Thyroid gland (tissue), 4 donors: Measurements from ENCODE around the gene NAT9.

ENCODE experiments used
- POLR2A ChIP-seq, 2 donors: fragments of 450-650 bp; IDR thresholded peaks; one replicate each; pipeline ENCODE4 v1.6.1; 2017; ENCODE audit warnings: antibody characterized with exemption in 2 of 2, mild to moderate bottlenecking in 2 of 2, moderate library complexity in 1 of 2
- TF ChIP-seq, protein P1 (sequence below), 6 experiments: fragments of 200-600 bp in 3 of 6; fragments of 450-650 bp in 3 of 6; sonication (generic) in 3 of 6; IDR thresholded peaks; one replicate each; pipeline ENCODE4 v1.5.1; 2016 to 2019; ENCODE audit warnings: antibody characterized with exemption in 6 of 6, mild to moderate bottlenecking in 2 of 6, inconsistent platforms in 1 of 6, moderate library complexity in 1 of 6

DNA sequence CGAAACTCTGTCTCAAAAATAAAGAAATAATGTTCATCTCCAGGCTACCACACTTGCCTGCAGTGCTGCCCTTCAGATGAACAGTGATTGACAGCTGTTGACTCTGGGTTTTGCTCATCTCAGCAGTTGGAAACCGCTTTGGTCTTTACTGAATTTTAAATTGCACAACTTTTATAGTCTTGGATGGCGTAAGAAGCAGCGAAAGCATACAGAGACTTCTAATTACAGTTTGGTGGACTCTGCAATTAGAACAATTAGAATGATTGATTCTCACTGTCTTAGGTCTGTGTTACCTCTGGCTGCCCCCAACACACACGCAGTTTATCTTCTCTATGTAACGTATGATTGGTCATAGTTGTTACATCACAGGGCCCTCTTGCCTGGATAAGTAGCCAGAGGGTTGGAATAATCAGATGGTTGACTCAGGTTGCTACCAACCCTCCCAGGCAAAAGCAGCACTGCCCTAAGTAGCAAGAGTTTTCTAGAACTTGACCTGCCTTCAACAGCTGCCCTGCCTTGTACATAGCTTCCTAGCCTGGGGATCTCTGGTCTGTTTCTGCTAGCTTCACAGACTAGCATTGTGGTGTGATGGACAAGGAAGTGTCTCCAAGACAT lies 1.9 kb upstream of the NAT9 start:
- TF ChIP-seq POLR2A (IDR thresholded peaks at IDR 0.05) = no peak
- TF ChIP-seq, protein P1, sequence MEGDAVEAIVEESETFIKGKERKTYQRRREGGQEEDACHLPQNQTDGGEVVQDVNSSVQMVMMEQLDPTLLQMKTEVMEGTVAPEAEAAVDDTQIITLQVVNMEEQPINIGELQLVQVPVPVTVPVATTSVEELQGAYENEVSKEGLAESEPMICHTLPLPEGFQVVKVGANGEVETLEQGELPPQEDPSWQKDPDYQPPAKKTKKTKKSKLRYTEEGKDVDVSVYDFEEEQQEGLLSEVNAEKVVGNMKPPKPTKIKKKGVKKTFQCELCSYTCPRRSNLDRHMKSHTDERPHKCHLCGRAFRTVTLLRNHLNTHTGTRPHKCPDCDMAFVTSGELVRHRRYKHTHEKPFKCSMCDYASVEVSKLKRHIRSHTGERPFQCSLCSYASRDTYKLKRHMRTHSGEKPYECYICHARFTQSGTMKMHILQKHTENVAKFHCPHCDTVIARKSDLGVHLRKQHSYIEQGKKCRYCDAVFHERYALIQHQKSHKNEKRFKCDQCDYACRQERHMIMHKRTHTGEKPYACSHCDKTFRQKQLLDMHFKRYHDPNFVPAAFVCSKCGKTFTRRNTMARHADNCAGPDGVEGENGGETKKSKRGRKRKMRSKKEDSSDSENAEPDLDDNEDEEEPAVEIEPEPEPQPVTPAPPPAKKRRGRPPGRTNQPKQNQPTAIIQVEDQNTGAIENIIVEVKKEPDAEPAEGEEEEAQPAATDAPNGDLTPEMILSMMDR (IDR thresholded peaks at IDR 0.05) = no peak
